ENCODE measurements around the gene SNX18.

SNX18 gene

GRCh38 chr5:54524704-54525103 lies 7.1 kb downstream of the SNX18 start:
- no peak for TF ChIP-seq CTCF (IDR thresholded peaks at IDR 0.05; ENCODE audit: insufficient read depth, missing control alignments)
- FAIRE-seq, result no peak
- DNase-seq (ENCODE audit: insufficient read length, low spot score), result no peak

- DNase-seq (ENCODE audit: insufficient read length, low spot score), result no peak
- TF ChIP-seq CTCF (IDR thresholded peaks at IDR 0.05; ENCODE audit: insufficient read depth, missing control alignments), result no peak
- FAIRE-seq, result no peak
Measured at GRCh38 chr5:54525261-54525660, 7.7 kb downstream of the SNX18 start.

DNA sequence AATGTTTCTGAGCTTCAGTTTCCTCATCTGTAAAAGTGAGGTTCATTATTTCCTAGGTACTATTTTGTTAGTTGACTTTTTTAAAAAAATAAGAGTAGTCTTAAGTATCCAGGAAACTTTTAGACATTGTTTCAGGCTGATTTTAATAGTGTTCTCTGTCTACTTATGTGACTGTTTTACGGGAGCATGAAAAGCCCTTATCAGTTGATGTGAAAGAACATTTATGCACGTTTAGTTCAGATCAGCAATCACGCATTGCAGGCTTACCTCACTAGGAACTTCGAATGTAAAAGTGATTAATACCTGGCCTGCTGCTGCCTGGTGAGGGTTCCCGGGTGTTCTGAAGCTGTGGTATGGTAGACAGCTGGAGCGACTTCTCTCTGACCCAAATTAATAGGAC lies 8.1 kb downstream of the SNX18 start:
- TF ChIP-seq CTCF (IDR thresholded peaks at IDR 0.05; ENCODE audit: insufficient read depth, missing control alignments), result no peak
- no peak for DNase-seq (ENCODE audit: insufficient read length, low spot score)
- no peak for FAIRE-seq

DNA sequence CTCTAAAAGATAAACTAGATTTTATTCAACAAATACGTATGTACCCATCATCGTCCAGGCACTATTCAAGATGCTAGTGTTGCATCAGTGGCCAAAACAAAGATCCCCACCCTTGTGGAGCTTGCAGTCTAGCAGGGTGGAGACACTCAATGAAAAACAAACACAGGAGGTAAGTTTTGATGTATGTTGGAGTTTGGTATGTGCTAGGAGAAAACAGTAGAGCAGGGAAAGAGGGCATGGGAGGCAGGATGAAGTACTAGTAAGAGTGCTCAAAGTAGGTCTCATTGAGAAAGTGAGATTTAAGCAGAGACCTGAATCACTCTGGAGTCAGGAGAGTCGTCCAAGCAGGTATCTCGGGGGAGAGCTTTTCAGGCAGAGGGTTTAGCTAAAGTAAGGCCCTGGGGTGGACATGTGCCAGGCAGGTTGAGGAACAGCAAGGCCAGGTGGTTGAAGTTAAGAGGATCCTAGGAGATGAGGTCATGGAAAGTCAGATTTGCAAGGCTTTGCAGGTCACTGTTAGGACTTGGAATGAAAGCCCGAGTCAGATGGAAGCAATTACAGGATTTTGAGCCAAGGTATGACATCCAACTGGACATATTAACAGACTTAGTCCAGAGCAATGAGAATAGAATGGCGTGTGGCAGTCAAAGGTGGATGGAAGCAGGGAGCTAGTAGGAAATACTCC lies 9.2 kb downstream of the SNX18 start:
- no peak for DNase-seq (ENCODE audit: insufficient read length, low spot score)
- FAIRE-seq, result no peak
- TF ChIP-seq CTCF (IDR thresholded peaks at IDR 0.05; ENCODE audit: insufficient read depth, missing control alignments), result no peak

GRCh38 chr5:54528633-54529209 lies 11.2 kb downstream of the SNX18 start:
- no peak for DNase-seq (ENCODE audit: insufficient read length, low spot score)
- no peak for FAIRE-seq
- no peak for TF ChIP-seq CTCF (IDR thresholded peaks at IDR 0.05; ENCODE audit: insufficient read depth, missing control alignments)

GRCh38 chr5:54529565-54529964 lies 12.0 kb downstream of the SNX18 start:
- DNase-seq (ENCODE audit: insufficient read length, low spot score), result no peak
- no peak for FAIRE-seq
- no peak for TF ChIP-seq CTCF (IDR thresholded peaks at IDR 0.05; ENCODE audit: insufficient read depth, missing control alignments)

DNA sequence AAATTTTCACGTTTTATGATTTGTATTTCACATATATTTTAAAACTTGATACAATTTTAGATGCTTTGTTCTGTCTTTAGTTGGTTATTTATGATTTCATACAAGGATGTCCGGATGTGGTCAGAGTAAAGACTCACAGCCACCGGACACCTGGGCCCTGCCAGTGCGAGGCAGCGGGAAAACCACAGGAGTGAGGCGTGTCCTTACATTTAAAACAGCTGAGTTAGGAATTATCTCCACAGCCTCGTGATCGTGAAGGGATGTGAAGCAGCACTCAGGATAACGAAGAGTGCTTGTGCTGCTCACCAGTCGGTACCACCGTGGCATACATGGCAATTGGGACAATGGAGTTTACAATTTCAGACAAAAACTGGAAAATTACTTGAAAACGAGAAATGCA lies 14.0 kb downstream of the SNX18 start:
- no peak for FAIRE-seq
- no peak for DNase-seq (ENCODE audit: insufficient read length, low spot score)

More for the DNA sequence above, 14.0 kb downstream of the SNX18 start:
- no peak for TF ChIP-seq CTCF (IDR thresholded peaks at IDR 0.05; ENCODE audit: insufficient read depth, missing control alignments)

Measured in D721Med (cell line).